ENCODE data around the gene LMAN2. TPM values are rescaled to one million over a fixed set of nuclear protein-coding genes. Genes with fewer than 3 reads are reported as not detected.

The LMAN2 gene
- total RNA-seq, 1 donor from 2014 or later = 88.0 TPM

DNA sequence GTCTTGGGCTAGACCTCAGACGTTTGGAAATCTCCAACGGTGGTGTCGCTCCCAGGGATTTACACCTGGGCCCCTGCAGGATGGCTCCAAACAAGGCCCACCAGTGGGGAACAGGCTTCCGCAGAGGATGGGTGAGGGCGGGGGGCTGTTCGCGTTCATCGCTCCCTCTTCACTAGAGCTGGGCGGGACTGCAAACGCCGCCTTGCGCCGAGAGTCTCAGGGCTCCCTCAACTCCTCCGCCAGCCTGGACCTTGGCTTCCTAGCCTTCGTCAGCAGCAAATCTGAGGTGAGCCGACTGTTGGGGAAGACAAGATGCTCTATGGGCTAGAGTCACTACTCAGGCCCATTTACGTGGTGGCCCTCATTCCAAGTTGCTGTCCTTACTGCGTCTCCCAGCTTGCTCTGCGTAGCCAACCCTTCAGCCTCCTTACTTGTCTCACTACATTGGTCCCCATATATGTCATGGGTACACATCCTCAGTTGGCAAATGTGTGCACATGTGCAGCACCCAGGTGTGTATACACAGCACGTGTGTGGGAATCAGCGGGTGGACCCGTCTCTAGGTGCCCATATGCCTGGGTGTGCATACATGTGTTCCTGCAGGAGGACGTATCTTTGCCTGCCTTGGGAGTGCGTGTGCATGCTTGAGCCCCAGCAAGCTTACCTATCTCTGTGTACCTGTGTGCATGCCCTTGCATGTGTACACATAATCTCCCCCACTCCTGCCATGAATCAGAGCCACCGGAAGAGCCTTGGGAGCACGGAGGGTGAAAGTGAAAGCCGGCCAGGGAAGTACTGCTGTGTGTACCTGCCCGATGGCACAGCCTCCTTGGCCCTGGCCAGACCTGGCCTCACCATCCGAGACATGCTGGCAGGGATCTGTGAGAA, 16.8 kb upstream of the LMAN2 start:
- DNase-seq (no peak), ATAC-seq (ENCODE audit: low read depth) (no peak)
- peaks cover 49% of the 10 kb centered on the region for H3K36me3 Mint-ChIP-seq (ENCODE audit: low read depth)
- TF ChIP-seq, protein P1, sequence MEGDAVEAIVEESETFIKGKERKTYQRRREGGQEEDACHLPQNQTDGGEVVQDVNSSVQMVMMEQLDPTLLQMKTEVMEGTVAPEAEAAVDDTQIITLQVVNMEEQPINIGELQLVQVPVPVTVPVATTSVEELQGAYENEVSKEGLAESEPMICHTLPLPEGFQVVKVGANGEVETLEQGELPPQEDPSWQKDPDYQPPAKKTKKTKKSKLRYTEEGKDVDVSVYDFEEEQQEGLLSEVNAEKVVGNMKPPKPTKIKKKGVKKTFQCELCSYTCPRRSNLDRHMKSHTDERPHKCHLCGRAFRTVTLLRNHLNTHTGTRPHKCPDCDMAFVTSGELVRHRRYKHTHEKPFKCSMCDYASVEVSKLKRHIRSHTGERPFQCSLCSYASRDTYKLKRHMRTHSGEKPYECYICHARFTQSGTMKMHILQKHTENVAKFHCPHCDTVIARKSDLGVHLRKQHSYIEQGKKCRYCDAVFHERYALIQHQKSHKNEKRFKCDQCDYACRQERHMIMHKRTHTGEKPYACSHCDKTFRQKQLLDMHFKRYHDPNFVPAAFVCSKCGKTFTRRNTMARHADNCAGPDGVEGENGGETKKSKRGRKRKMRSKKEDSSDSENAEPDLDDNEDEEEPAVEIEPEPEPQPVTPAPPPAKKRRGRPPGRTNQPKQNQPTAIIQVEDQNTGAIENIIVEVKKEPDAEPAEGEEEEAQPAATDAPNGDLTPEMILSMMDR (IDR thresholded peaks at IDR 0.05) = no peak
- CTCF ChIA-PET = interaction anchor here (0.9 to 3.8 kb wide), 8 partner anchors 10 to 254 kb away, joined by 3 to 19 read pairs (median 4); partner anchors contain the start of genes LMAN2 and RGS14
- H3K9me3 Mint-ChIP-seq = no peaks in the 10 kb centered on the region
- H3K4me1 Mint-ChIP-seq = peaks cover 61% of the 10 kb centered on the region
- intact Hi-C loops (cut with micrococcal nuclease) = no loop called here
- POLR2A ChIA-PET = interaction anchor here (0.8 to 0.9 kb wide), 2 partner anchors 16 to 17 kb away, joined by 3 read pairs; partner anchors contain the start of gene LMAN2
- no peaks in the 10 kb centered on the region for H3K27me3 Mint-ChIP-seq
- H3K4me3 Mint-ChIP-seq = no peak overlapping the region
- H3K27ac Mint-ChIP-seq = no peak overlapping the region

DNA sequence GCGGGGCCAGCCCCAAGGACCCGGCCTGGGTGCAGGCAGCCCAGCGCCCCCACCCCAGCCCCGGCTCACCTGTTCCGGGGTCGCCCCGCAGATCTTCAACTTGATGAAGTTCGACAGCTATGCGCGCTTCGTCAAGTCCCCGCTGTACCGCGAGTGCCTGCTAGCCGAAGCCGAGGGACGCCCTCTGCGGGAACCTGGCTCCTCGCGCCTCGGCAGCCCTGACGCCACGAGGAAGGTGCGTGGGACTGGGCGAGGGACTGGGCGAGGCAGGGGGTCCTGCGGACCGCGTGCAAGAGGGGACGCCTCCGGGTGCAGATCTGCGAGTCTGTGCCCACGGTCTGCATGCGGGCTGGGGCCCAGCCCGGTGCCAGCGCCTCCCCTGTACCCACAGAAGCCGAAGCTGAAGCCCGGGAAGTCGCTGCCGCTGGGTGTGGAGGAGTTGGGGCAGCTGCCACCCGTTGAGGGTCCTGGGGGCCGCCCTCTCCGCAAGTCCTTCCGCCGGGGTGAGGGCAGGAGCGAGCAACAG, 15.9 kb upstream of the LMAN2 start:
- intact Hi-C loops (cut with micrococcal nuclease) = no loop called here

DNA sequence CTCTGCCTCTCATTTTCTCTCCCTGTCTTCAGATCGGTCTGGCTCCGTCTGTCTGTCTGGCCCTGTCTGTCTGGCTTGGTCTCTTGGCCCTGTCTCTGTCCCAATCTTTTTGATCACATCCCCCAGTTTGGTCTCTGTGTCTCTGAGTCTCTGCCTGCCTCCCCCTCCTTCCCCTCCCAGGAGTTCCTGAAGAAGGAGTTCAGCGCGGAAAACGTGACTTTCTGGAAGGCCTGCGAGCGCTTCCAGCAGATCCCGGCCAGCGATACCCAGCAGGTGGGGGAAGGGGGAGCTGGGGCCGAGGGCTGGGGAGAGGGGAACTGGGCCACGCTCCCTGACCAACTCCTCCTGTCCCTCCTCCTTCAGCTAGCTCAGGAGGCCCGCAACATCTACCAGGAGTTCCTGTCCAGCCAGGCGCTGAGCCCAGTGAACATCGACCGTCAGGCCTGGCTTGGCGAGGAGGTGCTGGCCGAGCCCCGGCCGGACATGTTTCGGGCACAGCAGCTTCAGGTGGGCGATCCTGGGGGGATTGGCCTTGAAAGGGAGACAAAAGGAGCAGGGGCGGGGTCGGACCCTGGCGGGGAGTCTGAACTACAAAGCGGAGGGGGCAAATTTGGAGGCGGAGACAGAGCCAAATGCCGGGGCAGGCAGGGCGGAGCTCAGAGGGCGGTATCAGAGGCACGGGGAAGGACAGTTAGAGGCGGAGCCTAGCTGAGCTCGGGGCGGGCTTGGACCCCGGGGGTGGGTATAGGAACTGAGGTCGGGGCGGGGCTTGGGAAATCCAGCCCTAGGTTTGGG, 15.3 kb upstream of the LMAN2 start:
- CTCF ChIA-PET = no interaction called here
- TF ChIP-seq, protein P1 (IDR thresholded peaks at IDR 0.05) = no peak
- no peak for ATAC-seq (ENCODE audit: low read depth)
- intact Hi-C loops (cut with micrococcal nuclease) = no loop called here
- H3K9me3 Mint-ChIP-seq = no peaks in the 10 kb centered on the region
- DNase-seq = no peak
- no peak overlapping the region for H3K27ac Mint-ChIP-seq
- H3K4me3 Mint-ChIP-seq = no peak overlapping the region
- H3K4me1 Mint-ChIP-seq = peaks cover 61% of the 10 kb centered on the region
- H3K27me3 Mint-ChIP-seq = no peaks in the 10 kb centered on the region
- POLR2A ChIA-PET = no interaction called here
- peaks cover 43% of the 10 kb centered on the region for H3K36me3 Mint-ChIP-seq (ENCODE audit: low read depth)

More for the DNA sequence above, 15.9 kb upstream of the LMAN2 start:
- ChIA-PET CTCF (no interaction called here), POLR2A (interaction anchor here (0.8 kb wide), 1 partner anchor 16 kb away, joined by 3 read pairs; the partner anchor contains the start of gene LMAN2)
- no peak overlapping the region for H3K27ac Mint-ChIP-seq
- H3K36me3 Mint-ChIP-seq (ENCODE audit: low read depth) = peaks cover 47% of the 10 kb centered on the region
- H3K4me1 Mint-ChIP-seq = peaks cover 61% of the 10 kb centered on the region
- no peak overlapping the region for H3K4me3 Mint-ChIP-seq
- DNase-seq (no peak), ATAC-seq (ENCODE audit: low read depth) (no peak)
- no peaks in the 10 kb centered on the region for H3K9me3 Mint-ChIP-seq
- TF ChIP-seq, protein P1 (IDR thresholded peaks at IDR 0.05) = no peak
- H3K27me3 Mint-ChIP-seq = no peaks in the 10 kb centered on the region

DNA sequence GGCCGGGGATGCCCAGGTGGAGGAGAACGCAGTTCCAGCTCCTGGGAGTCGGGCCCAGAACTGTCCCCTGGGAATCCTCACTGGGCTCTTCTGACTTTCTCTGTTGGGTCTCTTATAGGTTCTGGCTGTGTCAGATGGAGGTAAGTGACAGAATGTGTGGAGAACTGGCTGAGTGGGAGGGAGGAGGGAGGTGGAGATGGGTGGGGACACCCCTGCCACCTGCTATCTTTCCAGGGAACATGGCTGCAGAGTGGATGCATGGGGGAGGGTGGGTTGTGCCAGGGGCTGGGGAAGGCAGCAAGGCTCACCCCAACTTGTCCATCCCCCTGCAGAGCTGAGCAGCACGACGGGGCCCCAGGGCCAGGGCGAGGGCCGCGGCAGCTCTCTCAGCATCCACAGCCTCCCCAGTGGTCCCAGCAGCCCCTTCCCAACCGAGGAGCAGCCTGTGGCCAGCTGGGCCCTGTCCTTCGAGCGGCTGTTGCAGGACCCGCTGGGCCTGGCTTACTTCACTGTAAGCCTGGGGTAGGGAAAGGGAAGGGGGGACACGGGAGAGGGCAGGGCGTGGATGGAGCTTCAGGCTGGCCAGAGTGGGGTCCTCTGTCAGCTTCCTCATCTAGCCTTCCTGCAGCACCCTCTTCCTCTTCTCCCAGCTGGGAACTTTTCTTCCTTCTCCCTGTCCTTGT, 14.5 kb upstream of the LMAN2 start:
- TF ChIP-seq, protein P1 (IDR thresholded peaks at IDR 0.05) = no peak
- H3K9me3 Mint-ChIP-seq = no peaks in the 10 kb centered on the region
- POLR2A ChIA-PET = no interaction called here
- intact Hi-C loops (cut with micrococcal nuclease) = no loop called here
- DNase-seq = no peak
- H3K27ac Mint-ChIP-seq = no peak overlapping the region
- CTCF ChIA-PET = interaction anchor here (1.3 kb wide), 1 partner anchor 24 kb away, joined by 3 read pairs; no protein-coding TSS in a partner anchor
- no peaks in the 10 kb centered on the region for H3K27me3 Mint-ChIP-seq
- no peak for ATAC-seq (ENCODE audit: low read depth)
- H3K4me3 Mint-ChIP-seq = no peak overlapping the region
- H3K36me3 Mint-ChIP-seq (ENCODE audit: low read depth) = peaks cover 38% of the 10 kb centered on the region
- H3K4me1 Mint-ChIP-seq = peaks cover 62% of the 10 kb centered on the region
